Measurements from ENCODE around the gene C2CD2.

DNA sequence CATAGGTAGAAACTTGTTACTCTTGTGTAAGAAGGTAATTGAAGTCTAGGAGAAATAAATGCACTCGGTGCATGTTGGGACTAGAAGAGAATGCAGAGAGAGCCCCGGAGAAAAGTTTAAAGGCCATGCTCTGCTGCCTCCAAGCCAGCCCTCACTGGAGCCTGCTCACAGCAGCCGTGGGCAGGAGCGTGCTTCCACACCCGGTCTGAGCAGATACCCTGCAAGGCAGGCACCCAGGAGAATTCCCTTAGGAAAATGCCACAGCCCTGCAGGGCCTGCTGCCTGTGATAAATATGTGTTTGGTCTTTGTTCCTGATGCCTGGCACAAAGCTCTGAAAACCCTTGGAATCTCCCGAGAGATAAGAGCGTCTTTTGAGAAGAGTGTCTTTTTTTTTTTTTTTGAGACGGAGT is 22.8 kb downstream of the C2CD2 start:
- TF ChIP-seq, protein P1, sequence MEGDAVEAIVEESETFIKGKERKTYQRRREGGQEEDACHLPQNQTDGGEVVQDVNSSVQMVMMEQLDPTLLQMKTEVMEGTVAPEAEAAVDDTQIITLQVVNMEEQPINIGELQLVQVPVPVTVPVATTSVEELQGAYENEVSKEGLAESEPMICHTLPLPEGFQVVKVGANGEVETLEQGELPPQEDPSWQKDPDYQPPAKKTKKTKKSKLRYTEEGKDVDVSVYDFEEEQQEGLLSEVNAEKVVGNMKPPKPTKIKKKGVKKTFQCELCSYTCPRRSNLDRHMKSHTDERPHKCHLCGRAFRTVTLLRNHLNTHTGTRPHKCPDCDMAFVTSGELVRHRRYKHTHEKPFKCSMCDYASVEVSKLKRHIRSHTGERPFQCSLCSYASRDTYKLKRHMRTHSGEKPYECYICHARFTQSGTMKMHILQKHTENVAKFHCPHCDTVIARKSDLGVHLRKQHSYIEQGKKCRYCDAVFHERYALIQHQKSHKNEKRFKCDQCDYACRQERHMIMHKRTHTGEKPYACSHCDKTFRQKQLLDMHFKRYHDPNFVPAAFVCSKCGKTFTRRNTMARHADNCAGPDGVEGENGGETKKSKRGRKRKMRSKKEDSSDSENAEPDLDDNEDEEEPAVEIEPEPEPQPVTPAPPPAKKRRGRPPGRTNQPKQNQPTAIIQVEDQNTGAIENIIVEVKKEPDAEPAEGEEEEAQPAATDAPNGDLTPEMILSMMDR (IDR thresholded peaks at IDR 0.05; ENCODE audit: extremely low read depth in 1 of 2, insufficient read depth in 1 of 2, low read depth in 1 of 2, low read length in 2 of 2): no peak
- TF ChIP-seq POLR2AphosphoS5 (IDR thresholded peaks at IDR 0.05; ENCODE audit: insufficient read depth, low read depth, low read length) (no peak), GATA2 (IDR thresholded peaks at IDR 0.05; ENCODE audit: insufficient read depth, insufficient read length, low read depth, low read length) (no peak)
- TF ChIP-seq, protein P2, sequence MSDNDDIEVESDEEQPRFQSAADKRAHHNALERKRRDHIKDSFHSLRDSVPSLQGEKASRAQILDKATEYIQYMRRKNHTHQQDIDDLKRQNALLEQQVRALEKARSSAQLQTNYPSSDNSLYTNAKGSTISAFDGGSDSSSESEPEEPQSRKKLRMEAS (IDR thresholded peaks at IDR 0.05; ENCODE audit: insufficient read depth, insufficient read length): no peak

Measured in endothelial cell of umbilical vein (primary cell).